Posterior cingulate gyrus (tissue), 11 donors: ENCODE data around the gene RRAS2.
"Not testable (repeated sequence)": the region's sequence is repeated elsewhere in the genome, so short reads cannot be mapped to it uniquely, and the experiment has no call there.

Source experiments
- DNase-seq, 10 donors: peaks; one replicate each; pipeline versions ENCODE4 v3.0.0 to v3.0.0-alpha.2; 2020 to 2021; ENCODE audit warnings: mixed read lengths in 3 of 10
- intact Hi-C: fragments of 100-400 bp; cut with DNase I; formaldehyde crosslinking; loops from one replicate; pipeline ENCODE4 v1.15.1; 2023

Gene RRAS2

GRCh38 chr11:14264966-14265365, 94.0 kb downstream of the RRAS2 start:
- DNase-seq: no peak
- intact Hi-C loops: no loop called here

GRCh38 chr11:14262271-14262846, 96.6 kb downstream of the RRAS2 start:
- no peak for DNase-seq
- intact Hi-C loops: no loop called here

GRCh38 chr11:14261066-14261465, 97.9 kb downstream of the RRAS2 start:
- DNase-seq: no peak
- intact Hi-C loops: no loop called here

GRCh38 chr11:14259878-14260277, 99.1 kb downstream of the RRAS2 start:
- no peak for DNase-seq
- intact Hi-C loops: no loop called here

GRCh38 chr11:14259186-14259784, 99.7 kb downstream of the RRAS2 start:
- DNase-seq: no peak
- intact Hi-C loops: no loop called here

GRCh38 chr11:14258221-14258935, 100.6 kb downstream of the RRAS2 start:
- no peak for DNase-seq
- intact Hi-C loops: no loop called here

- DNase-seq: no peak
- intact Hi-C loops: no loop called here
Measured at GRCh38 chr11:14255238-14255534, 103.8 kb downstream of the RRAS2 start.

GRCh38 chr11:14254533-14255237, 104.3 kb downstream of the RRAS2 start:
- intact Hi-C loops: no loop called here
- no peak for DNase-seq

- intact Hi-C loops: no loop called here
- no peak for DNase-seq
Measured at GRCh38 chr11:14253840-14254239, 105.1 kb downstream of the RRAS2 start.

- no peak for DNase-seq
- intact Hi-C loops: no loop called here
Measured at GRCh38 chr11:14253421-14253820, 105.6 kb downstream of the RRAS2 start.

- intact Hi-C loops, DNase-seq: not testable (repeated sequence)
Measured at GRCh38 chr11:14252501-14252900, 106.5 kb downstream of the RRAS2 start.

GRCh38 chr11:14251754-14252153, 107.2 kb downstream of the RRAS2 start:
- intact Hi-C loops: no loop called here
- DNase-seq: no peak

GRCh38 chr11:14249121-14249963, 109.6 kb downstream of the RRAS2 start:
- intact Hi-C loops: loop anchor here (1.0 to 2.0 kb wide), 3 partner anchors 293 to 581 kb away; partner anchors contain the start of gene FAR1
- DNase-seq: peak in 8 of 10 donors; percentile 39 to 95 (median 70)

- peak; percentile 39 to 93 (median 60) for DNase-seq
- intact Hi-C loops: loop anchor here (2.0 kb wide), 2 partner anchors 476 to 580 kb away; partner anchors contain the start of gene FAR1
Measured at GRCh38 chr11:14248580-14248981, 110.4 kb downstream of the RRAS2 start.

GRCh38 chr11:14245444-14245843, 113.5 kb downstream of the RRAS2 start:
- DNase-seq: no peak
- intact Hi-C loops: no loop called here

GRCh38 chr11:14244926-14245325, 114.1 kb downstream of the RRAS2 start:
- DNase-seq: no peak
- intact Hi-C loops: no loop called here

GRCh38 chr11:14242733-14243132, 116.2 kb downstream of the RRAS2 start:
- intact Hi-C loops: no loop called here
- no peak for DNase-seq

GRCh38 chr11:14242187-14242586, 116.8 kb downstream of the RRAS2 start:
- peak in 3 of 10 donors; percentile 25 to 53 (median 49) for DNase-seq
- intact Hi-C loops: no loop called here

- intact Hi-C loops: no loop called here
Measured at GRCh38 chr11:14240951-14241350, 118.0 kb downstream of the RRAS2 start.

GRCh38 chr11:14240221-14240620, 118.8 kb downstream of the RRAS2 start:
- no peak for DNase-seq
- intact Hi-C loops: no loop called here

More at GRCh38 chr11:14240951-14241350, 118.0 kb downstream of the RRAS2 start:
- no peak for DNase-seq
